Heart right ventricle (tissue), 16 donors: ENCODE measurements around the gene TAX1BP1. TPM values are rescaled to one million over a fixed set of nuclear protein-coding genes. Genes with fewer than 3 reads are reported as not detected.

Source experiments
- ATAC-seq, 8 donors: fragments of 200-7000 bp; cut with Tn5 transposase; one replicate each; pipeline ENCODE4 v1.9.1; 2020; ENCODE audit warnings: mild to moderate bottlenecking in 8 of 8, moderate library complexity in 8 of 8, moderate number of reproducible peaks in 1 of 8
- DNase-seq, 2 donors: peaks; one replicate each; pipeline ENCODE4 v3.0.0-alpha.2; 2020
- H3K27ac ChIP-seq, 10 donors: fragments of 200-600 bp; sonication (generic) in 2 of 10; one replicate each; pipeline versions ENCODE4 v1.5.0 to v1.8.0; 2020 to 2022; ENCODE audit warnings: mild to moderate bottlenecking in 3 of 10
- H3K27me3 ChIP-seq, 7 donors: fragments of 200-600 bp; one replicate each; pipeline ENCODE4 v1.8.0; 2021 to 2022; ENCODE audit warnings: mild to moderate bottlenecking in 2 of 7
- H3K36me3 ChIP-seq, 9 donors: fragments of 200-600 bp; sonication (generic) in 1 of 9; one replicate each; pipeline versions ENCODE4 v1.5.0 to v1.8.0; 2020 to 2022; ENCODE audit warnings: mild to moderate bottlenecking in 2 of 9
- H3K4me1 ChIP-seq, 9 donors: fragments of 200-600 bp; sonication (generic) in 1 of 9; one replicate each; pipeline versions ENCODE4 v1.5.0 to v1.8.0; 2020 to 2022; ENCODE audit warnings: mild to moderate bottlenecking in 4 of 9
- H3K4me3 ChIP-seq, 10 donors: fragments of 200-600 bp; sonication (generic) in 2 of 10; one replicate each; pipeline versions ENCODE4 v1.5.0 to v1.8.0; 2020 to 2022; ENCODE audit warnings: mild to moderate bottlenecking in 7 of 10, moderate library complexity in 2 of 10
- H3K9me3 ChIP-seq, 11 donors: fragments of 200-600 bp in 10 of 11; sonication (generic) in 2 of 11; one replicate each; pipeline versions ENCODE4 v1.5.0 to v1.8.0; 2013 to 2022; ENCODE audit warnings: mild to moderate bottlenecking in 2 of 11, control low read depth in 1 of 11, moderate library complexity in 1 of 11
- CTCF ChIP-seq, 9 donors: fragments of 200-600 bp; sonication (generic) in 2 of 9; IDR thresholded peaks; one replicate each; pipeline versions ENCODE4 v1.5.0 to v1.8.0; 2021 to 2022; ENCODE audit warnings: antibody characterized with exemption in 9 of 9, mild to moderate bottlenecking in 5 of 9, moderate library complexity in 1 of 9
- WGBS, 2 donors: extraction: QIAGEN DNeasy Blood & Tissue Kit; methylation state at CpG; one replicate each; pipeline ENCODE4 v1.1.7; 2013; ENCODE audit warnings: inconsistent platforms in 1 of 2; 5-methylcytosine and 5-hydroxymethylcytosine counted together
- intact Hi-C, 10 donors: fragments of 100-400 bp; cut with DNase I; formaldehyde crosslinking; loops; one replicate each; pipeline versions ENCODE4 v1.11.1 to v1.14.2; 2022
- polyA plus RNA-seq, 2 donors: library from polyadenylated mRNA; stranded (reverse); fragments of 200-250 nt; gene quantifications; one replicate each; pipeline ENCODE4 v1.2.3, GENCODE V29; 2013
- total RNA-seq, 10 donors: library from RNA; stranded (reverse); fragmentation: NEBNext Ultra II Directional in 3 of 10; extraction: Animal tissue kit (Norgen Biotek cat#: 25700) in 3 of 10; gene quantifications; one replicate each; pipeline versions ENCODE4 v1.2.1 to v1.2.4, GENCODE V29; 2021 to 2023
- donor health status: Arrhythmogenic right ventricular cardiomyopathy.
- donor health status: ischemic (EF 13 %, LVEDD 7.1; RV severe dilation, severe dysfunction).
- donor health status: healthy with polysubstance abuse.
- donor health status: DM: no; HTN: yes; CAD: no.
- donor health status: DM: no; HTN: no; CAD: no.
- donor health status: ischemic (EF 25% LVEDD 6.9; RV normal size, moderate dysfunction).
- donor health status: ischemic (EF 25% LVEDD 5.7; RV mildly dilated, moderate dysfunction).
- donor health status: healthy.
- donor health status: DM: yes; HTN: yes; CAD: no.
- donor health status: Ischemic cardiomyopathy.
- donor health status: ischemic (EF 35%, LVEDD 5.7; RV mildly dilated, moderate dysfunction).
- donor health status: nonischemic (EF 11% LVEDD 7.7; RV severe dilation, severe dysfunction).
- donor health status: DM: yes; HTN: yes; CAD: no.
- donor health status: PGD.
- donor health status: ischemic (EF 29% LVEDD 5.4; RV normal size, mild dysfunction).
- donor health status: nonischemic (EF 23%, LVEDD 6.1; RV moderate dilation, normal function).

Gene TAX1BP1
- total and polyA plus RNA-seq, 12 donors = 54.0 to 190 (median 165) TPM

- intact Hi-C loops = loop anchor here in 1 of 10 donors (10.0 kb wide), 1 partner anchor 583 kb away; no protein-coding TSS in a partner anchor
- no peak for DNase-seq
- TF ChIP-seq CTCF (IDR thresholded peaks at IDR 0.05) = no peak
- no peak overlapping the region for H3K27ac ChIP-seq
- ATAC-seq = no peak
- WGBS, 2 donors = 40 to 69% methylated on average over 2 of the region's 2 CpGs
- peaks cover 0 to 37% (median under 1%) of the 10 kb centered on the region in 9 donors for H3K4me1 ChIP-seq
- no peak overlapping the region for H3K4me3 ChIP-seq
- H3K9me3 ChIP-seq = no peaks in the 10 kb centered on the region
- H3K36me3 ChIP-seq = peaks cover 0 to 18% (median 0%) of the 10 kb centered on the region in 9 donors
- H3K27me3 ChIP-seq = no peaks in the 10 kb centered on the region
These were observed 37.7 kb downstream of the TAX1BP1 start for GRCh38 chr7:27777662-27778061.

- H3K4me3 ChIP-seq = no peak overlapping the region
- H3K36me3 ChIP-seq = peaks cover 0 to 12% (median 0%) of the 10 kb centered on the region in 9 donors
- H3K4me1 ChIP-seq = peaks cover 0 to 49% (median 9%) of the 10 kb centered on the region in 9 donors
- DNase-seq (no peak), ATAC-seq (peak in 2 of 8 donors; percentile 49)
- TF ChIP-seq CTCF (IDR thresholded peaks at IDR 0.05) = no peak
- H3K27me3 ChIP-seq = no peaks in the 10 kb centered on the region
- H3K9me3 ChIP-seq = no peaks in the 10 kb centered on the region
- intact Hi-C loops = loop anchor here in 4 of 10 donors (10.0 kb wide), 1 partner anchor 585 kb away; no protein-coding TSS in a partner anchor
- H3K27ac ChIP-seq = no peak overlapping the region
These were observed 39.9 kb downstream of the TAX1BP1 start for GRCh38 chr7:27779873-27780272.

- H3K4me1 ChIP-seq = peaks cover 0 to 44% (median 9%) of the 10 kb centered on the region in 9 donors
These were observed 41.2 kb downstream of the TAX1BP1 start for GRCh38 chr7:27781188-27781587.

GRCh38 chr7:27782849-27783248 is 42.9 kb downstream of the TAX1BP1 start:
- 64 to 74% methylated on average over 2 of the region's 2 CpGs for WGBS, 2 donors
- intact Hi-C loops = loop anchor here in 3 of 10 donors (10.0 kb wide), 1 partner anchor 588 kb away; no protein-coding TSS in a partner anchor
- ATAC-seq = no peak

More at GRCh38 chr7:27781188-27781587, 41.2 kb downstream of the TAX1BP1 start:
- no peak for ATAC-seq
- Histone ChIP-seq H3K4me3 (no peak overlapping the region), H3K9me3 (no peaks in the 10 kb centered on the region), H3K27me3 (no peaks in the 10 kb centered on the region), H3K36me3 (peaks cover 0 to 25% (median 10%) of the 10 kb centered on the region in 9 donors), H3K27ac (no peak overlapping the region)
- no peak for TF ChIP-seq CTCF (IDR thresholded peaks at IDR 0.05)
- no peak for DNase-seq
- intact Hi-C loops = loop anchor here in 3 of 10 donors (10.0 kb wide), 1 partner anchor 586 kb away; no protein-coding TSS in a partner anchor
- 93 to 95% methylated on average over 2 of the region's 2 CpGs for WGBS, 2 donors

More at GRCh38 chr7:27782849-27783248, 42.9 kb downstream of the TAX1BP1 start:
- peaks cover 0 to 41% (median 15%) of the 10 kb centered on the region in 9 donors for H3K36me3 ChIP-seq
- no peak for DNase-seq
- no peak for TF ChIP-seq CTCF (IDR thresholded peaks at IDR 0.05)
- H3K4me1 ChIP-seq = peaks cover 0 to 28% (median 8%) of the 10 kb centered on the region in 9 donors
- no peaks in the 10 kb centered on the region for H3K27me3 ChIP-seq
- no peak overlapping the region for H3K27ac ChIP-seq
- no peak overlapping the region for H3K4me3 ChIP-seq
- no peaks in the 10 kb centered on the region for H3K9me3 ChIP-seq
